NB4 (cell line): ENCODE results near the gene ALX1.

Experiments used
- MYC ChIP-seq: IDR thresholded peaks from 2 replicates; pipeline ENCODE4 v1.6.1; 2011; ENCODE audit warnings: low read depth, low read length
- TF ChIP-seq, protein P1 (sequence below): IDR thresholded peaks from one replicate; pipeline ENCODE4 v1.5.1; 2012; ENCODE audit warnings: low read depth, low read length

GRCh38 chr12:85237327-85237726, 42.7 kb upstream of the ALX1 start:
- no peak for TF ChIP-seq MYC
- TF ChIP-seq, protein P1, sequence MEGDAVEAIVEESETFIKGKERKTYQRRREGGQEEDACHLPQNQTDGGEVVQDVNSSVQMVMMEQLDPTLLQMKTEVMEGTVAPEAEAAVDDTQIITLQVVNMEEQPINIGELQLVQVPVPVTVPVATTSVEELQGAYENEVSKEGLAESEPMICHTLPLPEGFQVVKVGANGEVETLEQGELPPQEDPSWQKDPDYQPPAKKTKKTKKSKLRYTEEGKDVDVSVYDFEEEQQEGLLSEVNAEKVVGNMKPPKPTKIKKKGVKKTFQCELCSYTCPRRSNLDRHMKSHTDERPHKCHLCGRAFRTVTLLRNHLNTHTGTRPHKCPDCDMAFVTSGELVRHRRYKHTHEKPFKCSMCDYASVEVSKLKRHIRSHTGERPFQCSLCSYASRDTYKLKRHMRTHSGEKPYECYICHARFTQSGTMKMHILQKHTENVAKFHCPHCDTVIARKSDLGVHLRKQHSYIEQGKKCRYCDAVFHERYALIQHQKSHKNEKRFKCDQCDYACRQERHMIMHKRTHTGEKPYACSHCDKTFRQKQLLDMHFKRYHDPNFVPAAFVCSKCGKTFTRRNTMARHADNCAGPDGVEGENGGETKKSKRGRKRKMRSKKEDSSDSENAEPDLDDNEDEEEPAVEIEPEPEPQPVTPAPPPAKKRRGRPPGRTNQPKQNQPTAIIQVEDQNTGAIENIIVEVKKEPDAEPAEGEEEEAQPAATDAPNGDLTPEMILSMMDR: no peak
